Ishikawa (cell line): ENCODE data around the gene JMJD1C.

ENCODE experiments used
- CEBPB ChIP-seq: IDR thresholded peaks from 2 replicates; pipeline ENCODE4 v1.6.1; 2012
- CREB1 ChIP-seq: IDR thresholded peaks from 2 replicates; pipeline ENCODE4 v1.6.1; 2012; ENCODE audit warnings: low read depth
- EGR1 ChIP-seq: IDR thresholded peaks from 2 replicates; pipeline ENCODE4 v1.6.1; 2012
- EP300 ChIP-seq: IDR thresholded peaks from 2 replicates; pipeline ENCODE4 v1.6.1; 2012; ENCODE audit warnings: borderline replicate concordance
- FOXM1 ChIP-seq: IDR thresholded peaks from 2 replicates; pipeline ENCODE4 v1.6.1; 2012; ENCODE audit warnings: low read depth, borderline replicate concordance
- NFIC ChIP-seq: IDR thresholded peaks from 2 replicates; pipeline ENCODE4 v1.6.1; 2012
- RAD21 ChIP-seq: IDR thresholded peaks from 2 replicates; pipeline ENCODE4 v1.6.1; 2012; ENCODE audit warnings: low read depth
- REST ChIP-seq: IDR thresholded peaks from 2 replicates; pipeline ENCODE4 v1.6.1; 2012; ENCODE audit warnings: low read depth, mild to moderate bottlenecking
- TAF1 ChIP-seq: IDR thresholded peaks from 2 replicates; pipeline ENCODE4 v1.6.1; 2012; ENCODE audit warnings: low read depth, mild to moderate bottlenecking
- TCF12 ChIP-seq: IDR thresholded peaks from 2 replicates; pipeline ENCODE4 v1.6.1; 2012; ENCODE audit warnings: low read depth
- TEAD4 ChIP-seq: IDR thresholded peaks from 2 replicates; pipeline ENCODE4 v1.6.1; 2012
- YY1 ChIP-seq: IDR thresholded peaks from 2 replicates; pipeline ENCODE4 v1.6.1; 2012; ENCODE audit warnings: low read depth
- ZBTB7A ChIP-seq: IDR thresholded peaks from 2 replicates; pipeline ENCODE4 v1.6.1; 2012; ENCODE audit warnings: low read depth
- TF ChIP-seq, protein P1 (sequence below): IDR thresholded peaks from 2 replicates; pipeline ENCODE4 v1.6.1; 2012
- TF ChIP-seq, protein P2 (sequence below): IDR thresholded peaks from 2 replicates; pipeline ENCODE4 v1.6.1; 2012

Gene JMJD1C

GRCh38 chr10:63214571-63214970, 251.2 kb downstream of the JMJD1C start:
- TF ChIP-seq FOXM1 (no peak), RAD21 (no peak), ZBTB7A (no peak), YY1 (no peak), CREB1 (no peak), REST (no peak), EGR1 (no peak), TCF12 (no peak), NFIC (no peak), EP300 (no peak), TEAD4 (no peak), CEBPB (no peak)

- TF ChIP-seq EP300, result no peak
- TF ChIP-seq, protein P1, sequence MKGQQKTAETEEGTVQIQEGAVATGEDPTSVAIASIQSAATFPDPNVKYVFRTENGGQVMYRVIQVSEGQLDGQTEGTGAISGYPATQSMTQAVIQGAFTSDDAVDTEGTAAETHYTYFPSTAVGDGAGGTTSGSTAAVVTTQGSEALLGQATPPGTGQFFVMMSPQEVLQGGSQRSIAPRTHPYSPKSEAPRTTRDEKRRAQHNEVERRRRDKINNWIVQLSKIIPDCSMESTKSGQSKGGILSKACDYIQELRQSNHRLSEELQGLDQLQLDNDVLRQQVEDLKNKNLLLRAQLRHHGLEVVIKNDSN, result no peak
- no peak for TF ChIP-seq CREB1
- TF ChIP-seq NFIC, result no peak
- TF ChIP-seq ZBTB7A, result no peak
- TF ChIP-seq TCF12, result no peak
- no peak for TF ChIP-seq RAD21
- TF ChIP-seq YY1, result no peak
Measured at GRCh38 chr10:63213489-63213888, 252.3 kb downstream of the JMJD1C start.

DNA sequence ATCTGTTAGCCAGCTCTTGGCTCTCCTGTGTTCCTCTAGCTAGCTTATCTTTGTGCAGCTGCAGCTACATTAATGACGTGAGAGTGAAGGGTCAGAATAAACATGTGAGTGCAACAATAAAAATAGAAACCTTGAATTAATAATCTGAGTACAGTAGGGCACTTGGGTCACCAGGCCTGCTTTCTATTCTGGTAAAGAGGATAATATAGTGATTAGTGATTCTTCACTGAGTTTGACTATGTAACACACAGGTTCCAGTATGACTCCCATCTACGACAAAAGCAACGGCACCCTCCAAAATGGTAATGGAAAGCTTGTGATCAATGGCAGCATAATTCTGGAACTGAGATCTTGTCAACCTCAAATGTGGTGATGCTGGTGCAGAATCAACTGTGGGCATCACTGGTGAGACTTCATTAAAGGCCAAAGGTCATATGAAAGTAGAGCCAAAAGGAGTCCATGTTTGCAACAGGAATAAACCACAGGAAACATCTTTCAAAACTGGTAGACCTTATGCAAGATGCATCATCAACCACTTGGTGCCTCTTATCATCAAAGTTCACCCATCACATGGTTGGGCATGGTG, 255.1 kb downstream of the JMJD1C start:
- no peak for TF ChIP-seq FOXM1
- no peak for TF ChIP-seq TCF12
- no peak for TF ChIP-seq RAD21
- TF ChIP-seq CREB1, result no peak
- TF ChIP-seq EP300, result no peak
- TF ChIP-seq REST, result no peak
- TF ChIP-seq, protein P2, sequence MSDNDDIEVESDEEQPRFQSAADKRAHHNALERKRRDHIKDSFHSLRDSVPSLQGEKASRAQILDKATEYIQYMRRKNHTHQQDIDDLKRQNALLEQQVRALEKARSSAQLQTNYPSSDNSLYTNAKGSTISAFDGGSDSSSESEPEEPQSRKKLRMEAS, result no peak
- no peak for TF ChIP-seq CEBPB
- no peak for TF ChIP-seq EGR1
- no peak for TF ChIP-seq TAF1
- TF ChIP-seq, protein P1, result no peak
- TF ChIP-seq TEAD4, result no peak
- no peak for TF ChIP-seq NFIC
- TF ChIP-seq YY1, result no peak
- no peak for TF ChIP-seq ZBTB7A

DNA sequence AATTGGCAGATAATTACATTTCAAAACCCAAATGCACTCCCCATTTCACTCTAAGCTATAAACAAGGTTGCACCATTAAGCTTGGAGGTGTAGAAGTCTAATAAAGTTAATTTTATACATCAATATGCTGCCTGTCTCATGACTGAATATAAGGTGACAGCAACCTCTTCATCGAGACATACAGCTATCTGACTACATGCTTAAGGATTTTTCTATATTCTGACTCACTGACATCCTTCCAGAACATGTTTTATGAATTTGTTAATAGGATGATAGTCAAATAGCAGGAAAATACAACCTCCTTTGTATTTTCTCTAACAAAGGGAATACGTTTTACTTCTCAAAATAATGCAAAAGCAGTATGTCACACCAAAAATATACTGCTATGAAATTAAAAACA, 256.1 kb downstream of the JMJD1C start:
- TF ChIP-seq CREB1 (no peak), TEAD4 (no peak), RAD21 (no peak), FOXM1 (no peak), TCF12 (no peak), TAF1 (no peak), EP300 (no peak), NFIC (no peak), YY1 (no peak), EGR1 (no peak), REST (no peak), CEBPB (no peak), ZBTB7A (no peak)
- TF ChIP-seq, protein P1, result no peak
- TF ChIP-seq, protein P2, result no peak
